Tibial nerve (tissue), 3 donors: ENCODE data around the gene OR10G2.

Experiments
- POLR2A ChIP-seq, 2 donors: fragments of 450-650 bp; IDR thresholded peaks; one replicate each; pipeline ENCODE4 v1.6.1; 2017; ENCODE audit warnings: antibody characterized with exemption in 2 of 2, mild to moderate bottlenecking in 2 of 2, moderate library complexity in 2 of 2
- TF ChIP-seq, protein P1 (sequence below), 5 experiments: fragments of 200-600 bp in 3 of 5; fragments of 450-650 bp in 2 of 5; sonication (generic) in 3 of 5; IDR thresholded peaks; one replicate each; pipeline ENCODE4 v1.5.1; 2016 to 2019; ENCODE audit warnings: antibody characterized with exemption in 5 of 5, mild to moderate bottlenecking in 3 of 5, moderate library complexity in 2 of 5

DNA sequence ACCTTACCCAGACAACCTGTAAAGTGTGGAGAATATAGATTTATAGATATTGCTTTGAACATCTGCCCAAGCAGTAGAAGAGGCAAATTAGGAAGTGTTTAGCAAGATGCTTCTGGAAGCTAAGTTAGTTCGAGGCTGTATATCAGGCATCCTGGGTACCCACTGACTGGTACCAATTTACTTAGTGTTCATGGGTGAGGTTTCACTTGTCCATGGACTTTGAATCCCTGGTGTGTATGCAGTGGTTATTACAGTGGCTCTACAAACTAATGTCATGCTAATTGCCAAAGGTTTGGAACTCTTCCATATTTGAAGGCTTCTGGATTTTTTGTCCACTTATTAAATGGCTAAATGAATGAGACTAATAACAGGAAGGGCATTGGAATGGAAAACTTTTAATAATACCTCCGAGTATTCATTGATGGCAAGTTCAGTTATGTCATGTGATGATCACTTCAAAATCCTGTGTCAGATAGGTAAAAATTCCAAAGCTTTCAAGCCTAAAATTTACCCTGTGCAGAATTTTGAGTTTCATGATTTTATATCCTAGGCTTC lies 18.7 kb upstream of the OR10G2 start, which contains the start of gene OR4E2:
- TF ChIP-seq, protein P1, sequence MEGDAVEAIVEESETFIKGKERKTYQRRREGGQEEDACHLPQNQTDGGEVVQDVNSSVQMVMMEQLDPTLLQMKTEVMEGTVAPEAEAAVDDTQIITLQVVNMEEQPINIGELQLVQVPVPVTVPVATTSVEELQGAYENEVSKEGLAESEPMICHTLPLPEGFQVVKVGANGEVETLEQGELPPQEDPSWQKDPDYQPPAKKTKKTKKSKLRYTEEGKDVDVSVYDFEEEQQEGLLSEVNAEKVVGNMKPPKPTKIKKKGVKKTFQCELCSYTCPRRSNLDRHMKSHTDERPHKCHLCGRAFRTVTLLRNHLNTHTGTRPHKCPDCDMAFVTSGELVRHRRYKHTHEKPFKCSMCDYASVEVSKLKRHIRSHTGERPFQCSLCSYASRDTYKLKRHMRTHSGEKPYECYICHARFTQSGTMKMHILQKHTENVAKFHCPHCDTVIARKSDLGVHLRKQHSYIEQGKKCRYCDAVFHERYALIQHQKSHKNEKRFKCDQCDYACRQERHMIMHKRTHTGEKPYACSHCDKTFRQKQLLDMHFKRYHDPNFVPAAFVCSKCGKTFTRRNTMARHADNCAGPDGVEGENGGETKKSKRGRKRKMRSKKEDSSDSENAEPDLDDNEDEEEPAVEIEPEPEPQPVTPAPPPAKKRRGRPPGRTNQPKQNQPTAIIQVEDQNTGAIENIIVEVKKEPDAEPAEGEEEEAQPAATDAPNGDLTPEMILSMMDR (IDR thresholded peaks at IDR 0.05) = no peak
- TF ChIP-seq POLR2A (IDR thresholded peaks at IDR 0.05) = no peak
